HG03460 (cell line): ENCODE results near the gene PLCH1.

Experiments
- ATAC-seq: cut with Tn5 transposase; IDR thresholded peaks from one replicate; pipeline ENCODE4 v1.9.1; 2021; ENCODE audit not compliant: unreplicated experiment

The PLCH1 gene

GRCh38 chr3:155744626-155745324, at the start of gene PLCH1:
Gene PLCH1 (minus strand): TSS chr3:155745071. CDS start chr3:155704224, 40,847 bp downstream.
- ATAC-seq, result peak; percentile 52

- no peak for ATAC-seq
Observed at GRCh38 chr3:155792532-155792931, 47.7 kb upstream of the PLCH1 start.

- ATAC-seq, result no peak
Observed at GRCh38 chr3:155791190-155791589, 46.3 kb upstream of the PLCH1 start.

- no peak for ATAC-seq
Observed at GRCh38 chr3:155790272-155790925, 45.5 kb upstream of the PLCH1 start.

GRCh38 chr3:155785662-155786295, 40.9 kb upstream of the PLCH1 start:
- no peak for ATAC-seq

- no peak for ATAC-seq
Observed at GRCh38 chr3:155782390-155782953, 37.6 kb upstream of the PLCH1 start.

- ATAC-seq, result no peak
Observed at GRCh38 chr3:155780291-155780690, 35.4 kb upstream of the PLCH1 start.

- no peak for ATAC-seq
Observed at GRCh38 chr3:155778462-155778861, 33.6 kb upstream of the PLCH1 start.

GRCh38 chr3:155772801-155773200, 27.9 kb upstream of the PLCH1 start:
- ATAC-seq, result no peak

- no peak for ATAC-seq
Observed at GRCh38 chr3:155771126-155771525, 26.3 kb upstream of the PLCH1 start.

- ATAC-seq, result no peak
Observed at GRCh38 chr3:155766206-155766605, 21.3 kb upstream of the PLCH1 start.

- no peak for ATAC-seq
Observed at GRCh38 chr3:155763870-155764463, 19.1 kb upstream of the PLCH1 start.

GRCh38 chr3:155760653-155761052, 15.8 kb upstream of the PLCH1 start:
- no peak for ATAC-seq

- no peak for ATAC-seq
Observed at GRCh38 chr3:155757577-155757976, 12.7 kb upstream of the PLCH1 start.

GRCh38 chr3:155753038-155753639, 8.3 kb upstream of the PLCH1 start:
- ATAC-seq, result no peak

- ATAC-seq, result no peak
Observed at GRCh38 chr3:155748611-155749365, 3.9 kb upstream of the PLCH1 start.

GRCh38 chr3:155747946-155748290, 3.0 kb upstream of the PLCH1 start:
- ATAC-seq, result no peak

- no peak for ATAC-seq
Observed at GRCh38 chr3:155747286-155747945, 2.5 kb upstream of the PLCH1 start.

GRCh38 chr3:155746703-155747102, 1.8 kb upstream of the PLCH1 start:
- no peak for ATAC-seq
